GM19099 (cell line): ENCODE data around the gene CD58.
A peak's percentile ranks its signal among the peaks of the same experiment; 100 is the strongest.

Source experiments
- POLR2A ChIP-seq: IDR thresholded peaks from 3 replicates; pipeline ENCODE4 v1.6.1; 2011; ENCODE audit warnings: low read depth; ENCODE audit not compliant: insufficient read length; ENCODE audit errors: extremely low read depth

CD58 gene

GRCh38 chr1:116532671-116533428 lies 38.0 kb downstream of the CD58 start:
- no peak for TF ChIP-seq POLR2A

GRCh38 chr1:116531917-116532316 lies 38.9 kb downstream of the CD58 start:
- TF ChIP-seq POLR2A, result no peak

GRCh38 chr1:116529681-116530080 lies 41.1 kb downstream of the CD58 start:
- TF ChIP-seq POLR2A, result no peak

GRCh38 chr1:116529199-116529631 lies 41.6 kb downstream of the CD58 start:
- no peak for TF ChIP-seq POLR2A

GRCh38 chr1:116528329-116529083 lies 42.3 kb downstream of the CD58 start:
- TF ChIP-seq POLR2A, result no peak

GRCh38 chr1:116525440-116525839 lies 45.4 kb downstream of the CD58 start:
- TF ChIP-seq POLR2A, result peak; percentile 16

- no peak for TF ChIP-seq POLR2A
These were observed 49.6 kb downstream of the CD58 start for GRCh38 chr1:116521186-116521585.

GRCh38 chr1:116518400-116518799 lies 52.4 kb downstream of the CD58 start:
- no peak for TF ChIP-seq POLR2A

- no peak for TF ChIP-seq POLR2A
These were observed 54.2 kb downstream of the CD58 start for GRCh38 chr1:116516631-116517030.

GRCh38 chr1:116515702-116516101 lies 55.1 kb downstream of the CD58 start:
- no peak for TF ChIP-seq POLR2A

- no peak for TF ChIP-seq POLR2A
These were observed 55.9 kb downstream of the CD58 start for GRCh38 chr1:116514708-116515525.

GRCh38 chr1:116513956-116514355 lies 56.9 kb downstream of the CD58 start:
- no peak for TF ChIP-seq POLR2A

- no peak for TF ChIP-seq POLR2A
These were observed 59.3 kb downstream of the CD58 start for GRCh38 chr1:116511459-116512019.

- TF ChIP-seq POLR2A, result no peak
These were observed 60.5 kb downstream of the CD58 start for GRCh38 chr1:116510361-116510760.
